ENCODE data around the gene IDNK. TPM values are rescaled to one million over a fixed set of nuclear protein-coding genes. Genes with fewer than 3 reads are reported as not detected.

IDNK gene
- total RNA-seq, 2 experiments from 2014 or later = 4.4 to 5.0 TPM

DNA sequence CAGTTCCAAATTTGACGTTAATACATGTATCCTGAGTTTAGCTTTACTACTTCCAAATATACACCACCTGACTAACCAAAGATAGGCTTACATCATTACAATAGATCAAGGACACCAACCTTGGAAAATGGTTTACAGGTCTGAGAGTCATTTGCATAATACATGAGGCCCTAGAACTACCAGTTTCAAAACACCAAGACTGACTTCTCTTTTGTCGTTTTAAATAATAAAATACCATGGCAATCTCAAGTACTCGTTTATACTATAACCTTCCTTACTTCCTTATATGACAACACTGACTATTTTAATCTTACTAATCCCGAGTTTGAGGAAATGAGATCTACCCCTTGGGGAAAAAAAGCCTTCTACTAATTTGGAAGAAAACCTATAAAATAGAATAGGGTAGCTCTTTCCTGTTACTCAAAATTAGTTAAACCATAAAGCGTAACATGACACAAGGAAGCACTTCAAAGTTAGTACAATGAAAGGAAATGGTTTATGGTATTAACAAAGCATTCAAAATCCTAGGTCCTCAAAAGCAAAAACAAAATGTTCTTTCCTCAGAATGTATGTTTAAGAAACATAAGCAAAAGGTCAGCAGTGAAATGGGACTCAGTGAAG, 42.7 kb downstream of the IDNK start:
- Mint-ChIP-seq H3K27me3 (no peaks in the 10 kb centered on the region), H3K36me3 (peaks cover 26% of the 10 kb centered on the region), H3K4me3 (no peak overlapping the region), H3K27ac (no peak overlapping the region), H3K9me3 (no peaks in the 10 kb centered on the region), H3K4me1 (ENCODE audit: low read depth) (peaks cover 6% of the 10 kb centered on the region)
- no peak for DNase-seq
- ChIA-PET CTCF (interaction anchor here (0.8 to 1.8 kb wide), 2 partner anchors 16 to 42 kb away, joined by 3 to 8 read pairs; no protein-coding TSS in a partner anchor), POLR2A (no interaction called here)
- intact Hi-C loops (cut with micrococcal nuclease) = no loop called here

DNA sequence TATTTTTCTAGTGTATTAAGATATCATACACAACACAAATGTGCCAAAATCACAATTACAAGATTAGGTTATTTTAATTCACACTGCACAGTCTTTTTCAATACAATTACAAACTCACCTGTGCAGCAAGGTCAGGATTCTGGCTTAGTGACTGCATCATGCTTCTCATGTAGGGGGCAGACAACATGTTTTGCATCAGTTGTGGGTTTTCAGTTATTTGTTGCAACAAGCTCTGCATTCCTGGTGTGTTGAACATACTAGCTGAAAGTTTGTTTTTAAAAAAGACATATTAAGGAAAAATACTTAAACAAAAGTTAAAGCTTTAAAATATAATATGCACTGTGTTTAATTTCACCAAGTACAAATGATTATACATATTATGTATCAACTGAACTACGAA, 46.1 kb downstream of the IDNK start:
- H3K27me3 Mint-ChIP-seq = no peaks in the 10 kb centered on the region
- H3K36me3 Mint-ChIP-seq = peaks cover 29% of the 10 kb centered on the region

GRCh38 chr9:83670381-83670780, 47.4 kb downstream of the IDNK start:
- Mint-ChIP-seq H3K4me1 (ENCODE audit: low read depth) (peaks cover 8% of the 10 kb centered on the region), H3K36me3 (peaks cover 38% of the 10 kb centered on the region), H3K9me3 (no peaks in the 10 kb centered on the region), H3K27ac (no peak overlapping the region), H3K4me3 (no peak overlapping the region), H3K27me3 (no peaks in the 10 kb centered on the region)
- ChIA-PET POLR2A (no interaction called here), CTCF (no interaction called here)
- DNase-seq = no peak
- intact Hi-C loops (cut with micrococcal nuclease) = no loop called here

More for the DNA sequence above, 46.1 kb downstream of the IDNK start:
- H3K9me3 Mint-ChIP-seq = no peaks in the 10 kb centered on the region
- ChIA-PET POLR2A (no interaction called here), CTCF (no interaction called here)
- DNase-seq = no peak
- no peak overlapping the region for H3K27ac Mint-ChIP-seq
- peaks cover 8% of the 10 kb centered on the region for H3K4me1 Mint-ChIP-seq (ENCODE audit: low read depth)
- no peak overlapping the region for H3K4me3 Mint-ChIP-seq
- intact Hi-C loops (cut with micrococcal nuclease) = no loop called here

- peaks cover 4% of the 10 kb centered on the region for H3K4me1 Mint-ChIP-seq (ENCODE audit: low read depth)
- H3K27ac Mint-ChIP-seq = no peak overlapping the region
- ChIA-PET POLR2A (no interaction called here), CTCF (interaction anchor here (2.2 kb wide), 1 partner anchor 22 kb away, joined by 8 read pairs; no protein-coding TSS in a partner anchor)
- no peak for DNase-seq
- H3K9me3 Mint-ChIP-seq = no peaks in the 10 kb centered on the region
- no peaks in the 10 kb centered on the region for H3K27me3 Mint-ChIP-seq
- H3K4me3 Mint-ChIP-seq = no peak overlapping the region
- H3K36me3 Mint-ChIP-seq = peaks cover 40% of the 10 kb centered on the region
- intact Hi-C loops (cut with micrococcal nuclease) = no loop called here
Measured at GRCh38 chr9:83671451-83671850, 48.5 kb downstream of the IDNK start.

DNA sequence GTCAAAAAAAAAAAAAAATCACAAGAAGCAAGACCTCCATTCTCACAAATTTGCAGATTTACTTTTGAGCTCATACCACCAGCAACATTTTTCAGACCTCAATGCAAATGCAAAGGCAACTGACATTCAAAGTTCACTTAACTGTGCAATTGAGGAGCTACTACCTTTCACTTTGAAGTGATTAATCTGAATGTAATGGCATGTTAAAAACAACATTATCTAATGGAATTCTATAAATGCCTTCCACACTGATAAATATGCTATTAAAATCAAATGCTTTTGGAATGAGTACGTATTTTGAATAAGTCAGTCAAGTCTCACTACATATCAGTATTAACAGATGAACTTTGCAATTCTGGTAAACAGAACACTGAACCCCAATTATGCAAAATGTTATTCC, 52.5 kb downstream of the IDNK start:
- peaks cover 13% of the 10 kb centered on the region for H3K4me1 Mint-ChIP-seq (ENCODE audit: low read depth)
- intact Hi-C loops (cut with micrococcal nuclease) = no loop called here
- POLR2A ChIA-PET = no interaction called here
- H3K36me3 Mint-ChIP-seq = peaks cover 55% of the 10 kb centered on the region
- no peak for DNase-seq
- H3K9me3 Mint-ChIP-seq = no peaks in the 10 kb centered on the region
- no peak overlapping the region for H3K4me3 Mint-ChIP-seq
- H3K27ac Mint-ChIP-seq = no peak overlapping the region
- CTCF ChIA-PET = no interaction called here
- no peaks in the 10 kb centered on the region for H3K27me3 Mint-ChIP-seq

GRCh38 chr9:83677596-83677995, 54.7 kb downstream of the IDNK start:
- ChIA-PET CTCF (no interaction called here), POLR2A (no interaction called here)
- no peak for DNase-seq
- Mint-ChIP-seq H3K4me3 (no peak overlapping the region), H3K4me1 (ENCODE audit: low read depth) (peaks cover 28% of the 10 kb centered on the region), H3K27me3 (no peaks in the 10 kb centered on the region), H3K9me3 (no peaks in the 10 kb centered on the region), H3K36me3 (peaks cover 42% of the 10 kb centered on the region), H3K27ac (no peak overlapping the region)
- intact Hi-C loops (cut with micrococcal nuclease) = no loop called here

- H3K9me3 Mint-ChIP-seq = no peaks in the 10 kb centered on the region
- no peaks in the 10 kb centered on the region for H3K27me3 Mint-ChIP-seq
- intact Hi-C loops (cut with micrococcal nuclease) = no loop called here
- no peak overlapping the region for H3K4me3 Mint-ChIP-seq
- H3K27ac Mint-ChIP-seq = no peak overlapping the region
- ChIA-PET CTCF (interaction anchor here (2.2 kb wide), 1 partner anchor 27 kb away, joined by 4 read pairs; no protein-coding TSS in a partner anchor), POLR2A (interaction anchor here (1.8 kb wide), 1 partner anchor 27 kb away, joined by 8 read pairs; the partner anchor contains the start of gene UBQLN1)
- DNase-seq = no peak
- peaks cover 30% of the 10 kb centered on the region for H3K36me3 Mint-ChIP-seq
- H3K4me1 Mint-ChIP-seq (ENCODE audit: low read depth) = peaks cover 30% of the 10 kb centered on the region
Measured at GRCh38 chr9:83680233-83680632, 57.3 kb downstream of the IDNK start.

GRCh38 chr9:83681490-83681889, 58.5 kb downstream of the IDNK start:
- Mint-ChIP-seq H3K4me3 (no peak overlapping the region), H3K27me3 (no peaks in the 10 kb centered on the region), H3K9me3 (no peaks in the 10 kb centered on the region), H3K36me3 (peaks cover 23% of the 10 kb centered on the region), H3K4me1 (ENCODE audit: low read depth) (peaks cover 35% of the 10 kb centered on the region), H3K27ac (peak overlapping the region; percentile 56)
- POLR2A ChIA-PET = no interaction called here
- CTCF ChIA-PET = no interaction called here
- intact Hi-C loops (cut with micrococcal nuclease) = no loop called here
- no peak for DNase-seq

GRCh38 chr9:83688921-83689320, 66.0 kb downstream of the IDNK start:
- intact Hi-C loops (cut with micrococcal nuclease) = loop anchor here (1.0 kb wide), 2 partner anchors 10 to 17 kb away; no protein-coding TSS in a partner anchor
- Mint-ChIP-seq H3K27ac (peak overlapping the region; percentile 47), H3K36me3 (peaks cover 2% of the 10 kb centered on the region), H3K27me3 (no peaks in the 10 kb centered on the region), H3K4me3 (no peak overlapping the region), H3K4me1 (ENCODE audit: low read depth) (peaks cover 66% of the 10 kb centered on the region), H3K9me3 (no peaks in the 10 kb centered on the region)
- POLR2A ChIA-PET = interaction anchor here (1.5 to 1.7 kb wide), 2 partner anchors 11 to 18 kb away, joined by 6 to 23 read pairs; partner anchors contain the start of gene UBQLN1
- CTCF ChIA-PET = interaction anchor here (1.0 kb wide), 2 partner anchors 19 to 68 kb away, joined by 5 to 7 read pairs; no protein-coding TSS in a partner anchor
- no peak for DNase-seq

GRCh38 chr9:83691492-83691891, 68.5 kb downstream of the IDNK start:
- no peak overlapping the region for H3K27ac Mint-ChIP-seq
- peaks cover 72% of the 10 kb centered on the region for H3K4me1 Mint-ChIP-seq (ENCODE audit: low read depth)
- no peak overlapping the region for H3K4me3 Mint-ChIP-seq
- H3K9me3 Mint-ChIP-seq = no peaks in the 10 kb centered on the region
- no peak for DNase-seq
- H3K27me3 Mint-ChIP-seq = no peaks in the 10 kb centered on the region
- POLR2A ChIA-PET = interaction anchor here (0.9 to 1.0 kb wide), 2 partner anchors 15 to 16 kb away, joined by 3 read pairs; partner anchors contain the start of gene UBQLN1
- intact Hi-C loops (cut with micrococcal nuclease) = no loop called here
- CTCF ChIA-PET = interaction anchor here (3.4 kb wide), 1 partner anchor 16 kb away, joined by 12 read pairs; the partner anchor contains the start of gene UBQLN1
- peaks cover 4% of the 10 kb centered on the region for H3K36me3 Mint-ChIP-seq

Other genes starting within 250 kb of the IDNK start
- gene FRMD3, start 84.7 kb upstream of the IDNK start, total RNA-seq = under 1 TPM; 0.27 to 0.62 TPM
- 100 to 1,000 TPM in 1 of 2 experiments, 10 to 100 TPM in 1; 88.8 to 101 TPM for gene UBQLN1, start 84.8 kb downstream of the IDNK start, total RNA-seq
- 1 to 10 TPM; 4.2 to 4.6 TPM for gene GKAP1, start 194.6 kb downstream of the IDNK start, total RNA-seq

Data from activated CD4-positive, alpha-beta memory T cell treated with anti-CD3 and anti-CD28 coated beads for 36 hours (primary cell).